GM10847 (cell line): ENCODE data around the gene TNNC1.

Experiments used
- POLR2A ChIP-seq: IDR thresholded peaks from 2 replicates; pipeline ENCODE4 v1.6.1; 2011; ENCODE audit not compliant: insufficient read length; ENCODE audit errors: extremely low read depth

Gene TNNC1

DNA sequence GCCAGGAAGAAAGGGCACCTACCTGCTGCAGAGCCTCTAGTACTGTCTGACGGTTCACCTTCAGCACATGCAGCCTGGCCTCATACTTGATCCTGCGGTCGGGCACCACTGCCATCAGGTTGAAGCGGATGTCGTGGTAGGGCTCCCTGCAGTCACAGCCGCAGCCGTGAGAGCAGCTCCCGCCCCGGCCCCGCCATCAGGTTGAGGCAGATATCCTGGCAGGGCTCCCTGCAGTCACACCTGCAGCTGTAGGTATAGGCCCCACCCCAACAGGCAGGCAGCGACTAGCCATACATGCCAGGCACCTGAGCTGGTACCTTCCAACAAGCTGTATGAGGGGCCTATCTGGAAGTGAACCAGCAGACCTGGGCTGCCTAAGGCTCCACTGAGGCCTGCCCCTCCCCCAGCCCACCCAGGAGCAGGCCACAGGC is 47.6 kb downstream of the TNNC1 start:
- no peak for TF ChIP-seq POLR2A

DNA sequence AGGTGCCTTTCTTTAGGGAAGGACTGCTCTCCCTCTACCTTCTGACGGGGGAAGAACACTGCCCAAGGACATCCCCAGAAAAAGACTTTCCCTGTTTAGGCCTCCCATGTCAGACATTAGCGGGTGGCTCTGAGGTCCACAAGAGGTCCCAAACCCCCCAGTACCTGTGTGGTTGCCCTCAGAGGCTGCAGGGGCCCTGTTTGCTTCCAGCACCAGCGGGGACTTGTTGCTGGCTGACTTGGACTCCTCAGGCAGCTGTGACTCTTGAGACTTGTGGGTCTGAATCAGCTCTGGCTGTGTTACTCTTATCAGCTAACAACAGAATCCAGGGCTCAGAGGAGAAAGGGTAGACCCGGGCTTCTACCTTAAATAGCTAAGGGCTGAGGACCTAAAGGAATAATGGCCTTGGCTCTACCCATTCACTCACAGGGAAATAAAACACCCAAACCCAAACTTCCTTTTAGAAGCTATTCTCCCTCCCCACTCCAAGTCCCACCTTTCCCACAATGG is 48.2 kb downstream of the TNNC1 start:
- no peak for TF ChIP-seq POLR2A

DNA sequence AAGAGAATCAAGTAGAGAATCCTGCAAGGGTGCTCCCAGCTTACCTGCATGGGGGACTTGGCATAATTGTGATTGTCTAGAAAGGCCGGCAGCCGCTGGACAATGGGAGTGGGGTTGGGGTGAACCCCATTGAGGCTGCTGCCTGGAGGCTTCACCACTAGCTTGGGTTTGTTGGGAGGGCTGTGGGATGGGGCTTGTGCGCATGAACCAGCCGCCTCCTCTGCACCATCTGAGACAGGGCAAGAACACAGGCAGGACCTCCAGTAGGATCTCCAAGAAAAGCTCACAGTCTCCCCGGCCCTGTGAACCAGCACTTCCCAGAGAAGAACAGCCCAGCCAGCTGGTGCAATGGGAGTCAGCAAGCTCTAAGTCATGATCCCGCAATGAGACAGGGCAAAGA is 48.8 kb downstream of the TNNC1 start:
- TF ChIP-seq POLR2A: no peak

DNA sequence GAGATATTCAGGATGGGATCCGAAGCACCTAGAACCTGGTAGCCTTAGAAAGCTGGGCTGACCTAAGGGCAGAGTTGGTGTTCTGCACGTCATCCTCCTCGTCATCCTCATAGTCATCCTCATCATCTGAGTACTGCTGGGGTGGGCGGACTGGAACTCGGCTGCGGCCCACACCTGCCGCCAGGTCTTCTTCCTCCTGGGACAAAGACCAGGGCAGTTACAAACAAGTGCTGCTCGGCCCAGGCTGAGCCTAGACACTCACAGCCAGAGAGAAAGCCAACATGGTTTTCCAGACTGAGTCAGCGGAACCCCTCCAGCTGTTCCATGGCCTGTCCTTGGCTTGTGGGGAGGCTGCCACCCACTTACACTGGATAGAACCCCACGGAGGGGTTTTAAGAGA is 49.5 kb downstream of the TNNC1 start:
- TF ChIP-seq POLR2A: no peak

DNA sequence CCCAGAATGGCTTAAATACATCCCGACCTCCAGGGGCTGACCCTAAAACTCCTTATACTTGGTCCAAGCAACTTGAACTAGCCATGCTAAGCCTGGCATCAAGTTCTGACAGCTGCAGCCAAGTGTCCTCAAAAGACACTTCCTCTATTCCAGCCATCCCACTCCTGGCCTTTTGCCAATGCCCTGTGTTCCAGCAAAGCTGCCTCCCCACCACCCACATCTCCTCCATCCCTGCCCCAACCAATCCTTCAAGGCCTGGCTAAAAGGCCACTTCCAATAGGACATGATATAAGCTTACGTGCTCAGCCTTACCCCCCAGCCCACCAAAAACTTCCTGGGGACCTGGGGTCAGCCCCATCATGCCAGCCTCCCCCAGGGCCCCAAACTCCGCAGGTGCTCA is 49.9 kb downstream of the TNNC1 start:
- no peak for TF ChIP-seq POLR2A

DNA sequence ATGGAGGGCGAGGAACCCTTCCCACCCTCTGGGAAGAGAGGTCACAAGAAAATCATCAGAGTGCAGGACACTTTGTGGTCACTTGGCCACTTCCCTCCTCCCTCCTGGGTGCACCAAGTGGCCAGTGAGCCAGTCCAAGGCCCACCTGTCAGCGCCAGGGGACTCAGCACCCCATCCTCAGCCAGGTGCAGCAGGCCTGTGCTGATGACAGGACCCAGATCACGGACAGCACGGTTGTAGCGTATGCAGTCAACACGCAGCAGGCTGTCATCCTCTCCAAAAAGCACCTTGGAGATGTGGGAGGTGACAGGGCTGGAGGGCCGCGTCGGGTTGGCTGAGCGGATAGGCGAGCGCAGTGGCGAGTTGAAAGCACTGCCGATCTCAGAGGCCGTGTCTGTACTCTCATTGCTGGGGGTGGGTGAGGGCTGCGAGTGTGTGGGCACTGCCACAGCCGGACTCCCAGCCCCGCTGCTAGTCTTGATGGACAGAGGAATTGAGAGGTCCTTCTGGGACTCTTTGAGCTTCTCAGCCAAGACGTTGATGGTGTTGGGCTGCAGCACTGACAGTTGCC is 50.5 kb downstream of the TNNC1 start:
- TF ChIP-seq POLR2A: no peak

DNA sequence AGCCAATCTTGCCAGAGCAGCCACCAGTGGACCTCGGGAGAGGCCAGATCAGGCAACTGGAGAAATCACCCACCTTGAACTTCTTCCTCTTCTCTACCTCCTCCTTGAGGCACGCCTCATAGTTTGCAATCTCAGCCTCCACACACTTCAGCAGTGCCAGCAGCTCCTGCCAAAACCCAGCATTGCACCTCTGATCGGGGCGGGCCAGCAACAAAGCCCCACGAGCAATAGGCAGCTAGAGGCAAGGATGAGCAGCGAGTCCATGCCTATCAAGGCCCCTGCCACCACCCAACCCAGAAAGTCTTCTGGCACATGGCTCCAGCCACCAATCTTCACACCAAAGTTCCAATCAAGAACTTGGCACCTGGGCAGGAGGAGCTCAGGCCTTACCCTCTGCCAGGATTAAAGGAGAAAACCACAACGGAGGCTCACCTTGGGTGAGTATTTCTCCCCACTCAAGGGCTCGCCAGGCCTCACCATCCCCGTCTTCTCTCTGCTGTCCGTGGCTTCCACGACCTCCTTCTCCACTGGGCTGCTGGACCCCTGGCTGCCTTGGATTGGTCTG is 51.1 kb downstream of the TNNC1 start:
- TF ChIP-seq POLR2A: no peak

DNA sequence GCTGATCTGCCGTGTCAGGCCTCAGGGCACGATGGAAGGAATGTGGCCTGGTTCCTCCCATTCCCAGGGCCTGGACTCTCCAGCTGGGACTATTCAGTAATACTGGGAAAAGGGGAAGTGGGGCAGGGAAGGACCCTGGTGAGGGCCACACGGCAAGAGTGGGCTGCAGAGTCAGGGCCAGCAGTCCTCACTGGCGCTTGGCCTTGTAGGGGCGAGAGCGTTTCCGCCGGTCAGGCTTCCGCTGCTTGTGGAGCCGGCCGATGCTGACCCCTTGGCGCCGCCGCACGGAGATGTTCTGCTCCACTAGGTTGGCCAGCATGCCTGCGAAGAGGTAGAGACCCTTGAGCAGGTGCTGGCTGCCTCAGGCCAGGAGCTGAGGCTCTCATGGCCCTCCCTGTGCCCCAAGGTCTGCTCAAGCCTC is 51.7 kb downstream of the TNNC1 start:
- no peak for TF ChIP-seq POLR2A

DNA sequence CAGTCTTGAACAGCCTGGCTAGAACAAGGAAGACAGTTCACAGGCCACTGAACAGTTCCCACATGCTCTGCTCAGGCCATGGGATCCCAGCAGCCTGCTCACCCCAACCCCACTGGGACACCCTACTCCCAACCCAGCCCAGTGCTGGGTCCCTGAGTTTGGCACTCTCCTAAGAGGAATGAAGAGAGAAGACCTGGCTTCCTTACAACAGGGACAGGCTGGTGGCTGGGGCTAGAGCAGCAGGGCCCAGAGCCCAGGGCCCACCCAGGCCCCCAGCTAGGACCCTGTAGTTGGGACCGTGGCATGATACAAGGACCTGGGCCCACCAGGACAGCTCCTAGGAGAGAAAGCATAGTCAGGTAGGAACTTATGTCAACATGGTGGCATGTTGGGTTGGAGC is 52.3 kb downstream of the TNNC1 start:
- TF ChIP-seq POLR2A: no peak
